C4-2B (cell line): ENCODE results near the gene MFGE8.

Source experiments
- H3K27ac ChIP-seq: fragments of 450-650 bp; 2 replicates; pipeline ENCODE4 v1.5.1; 2017
- ZFX ChIP-seq: fragments of 450-650 bp; IDR thresholded peaks from 2 replicates; pipeline ENCODE4 v1.6.1; 2017
- TF ChIP-seq, protein P1 (sequence below): fragments of 450-650 bp; conservative IDR thresholded peaks from 2 replicates; pipeline ENCODE4 v1.5.1; 2017; ENCODE audit warnings: mild to moderate bottlenecking

The MFGE8 gene

DNA sequence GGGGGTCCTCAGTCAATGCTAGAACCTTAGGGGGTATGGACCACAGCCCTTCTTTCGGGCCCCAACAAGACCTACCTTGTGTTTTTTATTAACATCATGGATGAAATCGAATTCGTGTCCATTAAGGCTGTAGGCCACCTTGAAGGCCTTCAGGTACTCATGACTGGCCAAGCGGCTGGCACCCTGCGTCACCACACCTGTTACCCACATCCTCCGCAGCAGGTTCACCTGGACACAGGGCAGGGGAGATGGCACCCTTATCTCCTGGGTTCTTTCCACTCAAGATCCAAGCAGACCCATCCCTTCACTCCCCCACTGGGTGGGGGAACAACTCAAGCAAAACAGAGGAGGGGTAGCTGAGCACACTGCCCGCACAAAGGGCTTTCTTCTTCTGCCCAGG lies 6.6 kb downstream of the MFGE8 start:
- TF ChIP-seq, protein P1, sequence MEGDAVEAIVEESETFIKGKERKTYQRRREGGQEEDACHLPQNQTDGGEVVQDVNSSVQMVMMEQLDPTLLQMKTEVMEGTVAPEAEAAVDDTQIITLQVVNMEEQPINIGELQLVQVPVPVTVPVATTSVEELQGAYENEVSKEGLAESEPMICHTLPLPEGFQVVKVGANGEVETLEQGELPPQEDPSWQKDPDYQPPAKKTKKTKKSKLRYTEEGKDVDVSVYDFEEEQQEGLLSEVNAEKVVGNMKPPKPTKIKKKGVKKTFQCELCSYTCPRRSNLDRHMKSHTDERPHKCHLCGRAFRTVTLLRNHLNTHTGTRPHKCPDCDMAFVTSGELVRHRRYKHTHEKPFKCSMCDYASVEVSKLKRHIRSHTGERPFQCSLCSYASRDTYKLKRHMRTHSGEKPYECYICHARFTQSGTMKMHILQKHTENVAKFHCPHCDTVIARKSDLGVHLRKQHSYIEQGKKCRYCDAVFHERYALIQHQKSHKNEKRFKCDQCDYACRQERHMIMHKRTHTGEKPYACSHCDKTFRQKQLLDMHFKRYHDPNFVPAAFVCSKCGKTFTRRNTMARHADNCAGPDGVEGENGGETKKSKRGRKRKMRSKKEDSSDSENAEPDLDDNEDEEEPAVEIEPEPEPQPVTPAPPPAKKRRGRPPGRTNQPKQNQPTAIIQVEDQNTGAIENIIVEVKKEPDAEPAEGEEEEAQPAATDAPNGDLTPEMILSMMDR, result no peak
- no peak for TF ChIP-seq ZFX

DNA sequence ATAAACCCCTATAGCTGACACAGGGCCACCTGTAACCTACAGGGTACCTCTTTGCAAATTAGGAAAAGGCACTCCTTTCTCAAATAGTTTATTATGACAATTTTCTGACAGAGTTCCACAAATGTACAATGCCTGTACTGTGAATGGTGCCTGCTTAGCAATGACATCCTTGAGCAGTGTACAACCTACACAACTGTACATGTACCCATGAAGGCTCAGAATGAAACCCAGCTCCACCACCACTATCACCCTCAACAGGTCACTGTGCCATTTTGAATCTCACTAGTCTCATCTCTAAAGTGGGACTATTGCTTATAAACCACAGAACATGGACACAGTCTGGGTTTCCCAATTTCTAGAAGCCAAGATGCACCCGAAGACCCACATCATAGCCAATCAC lies 7.0 kb downstream of the MFGE8 start:
- TF ChIP-seq, protein P1, result no peak
- no peak for TF ChIP-seq ZFX
- no peak overlapping the region for H3K27ac ChIP-seq

More for the DNA sequence above, 6.6 kb downstream of the MFGE8 start:
- no peak overlapping the region for H3K27ac ChIP-seq

DNA sequence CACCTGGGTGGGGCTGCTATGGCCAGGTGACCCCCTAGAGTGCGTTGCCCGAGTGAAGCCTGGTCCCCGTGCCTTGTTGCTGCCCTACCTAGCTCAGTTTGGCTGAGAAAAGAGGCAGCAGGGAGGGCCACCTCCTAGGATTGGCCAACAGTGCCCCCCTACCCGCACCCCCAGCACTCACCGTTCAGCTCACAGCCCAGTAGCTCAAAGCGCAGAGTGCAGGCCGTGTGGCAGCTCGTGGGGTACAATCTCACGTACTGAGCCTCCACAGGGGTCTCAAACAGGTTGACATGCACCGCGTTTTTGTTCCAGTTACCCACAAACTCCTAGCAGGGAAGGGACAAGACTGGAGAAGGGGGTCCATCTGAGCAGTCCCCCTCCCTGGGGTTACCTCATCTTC lies 7.6 kb downstream of the MFGE8 start:
- TF ChIP-seq, protein P1, result no peak
- TF ChIP-seq ZFX, result no peak

DNA sequence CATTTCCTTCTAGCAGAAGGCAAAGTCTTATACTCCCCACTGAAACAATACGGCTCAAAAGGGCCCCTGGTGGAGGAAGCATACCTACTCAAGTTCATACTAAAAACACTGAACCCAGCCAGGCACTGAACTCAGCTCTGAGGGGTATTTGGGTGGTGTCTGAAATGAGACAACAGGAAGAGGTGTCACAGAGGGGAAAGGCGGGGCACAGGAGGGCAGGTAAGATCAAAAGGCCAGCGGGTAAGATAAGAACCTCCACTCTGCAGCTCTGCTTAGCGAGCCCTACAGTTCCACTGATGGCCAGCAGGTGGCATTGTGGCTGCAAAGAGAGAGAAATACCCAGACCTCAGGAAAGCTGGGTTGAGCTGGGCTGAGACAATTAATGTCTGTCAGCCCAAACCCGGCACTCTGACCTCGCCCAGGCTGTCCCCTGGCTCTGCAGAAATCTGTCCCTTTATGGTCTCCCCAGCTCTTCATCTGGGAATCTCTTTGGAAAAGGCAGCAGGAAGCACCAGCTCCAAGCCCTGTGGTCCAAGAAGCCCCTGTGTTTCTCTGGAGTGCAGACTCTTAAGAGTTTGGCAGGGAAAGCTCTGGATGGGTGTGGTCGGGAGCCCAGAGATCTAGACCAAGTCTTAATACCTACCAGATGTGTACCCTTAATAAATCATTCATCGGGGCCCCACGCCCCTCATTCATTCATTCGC lies 8.4 kb downstream of the MFGE8 start:
- no peak overlapping the region for H3K27ac ChIP-seq
- no peak for TF ChIP-seq ZFX
- TF ChIP-seq, protein P1, result peak; percentile 98

More for the DNA sequence above, 7.6 kb downstream of the MFGE8 start:
- H3K27ac ChIP-seq, result no peak overlapping the region; the same call in 1 of the 2 replicates

DNA sequence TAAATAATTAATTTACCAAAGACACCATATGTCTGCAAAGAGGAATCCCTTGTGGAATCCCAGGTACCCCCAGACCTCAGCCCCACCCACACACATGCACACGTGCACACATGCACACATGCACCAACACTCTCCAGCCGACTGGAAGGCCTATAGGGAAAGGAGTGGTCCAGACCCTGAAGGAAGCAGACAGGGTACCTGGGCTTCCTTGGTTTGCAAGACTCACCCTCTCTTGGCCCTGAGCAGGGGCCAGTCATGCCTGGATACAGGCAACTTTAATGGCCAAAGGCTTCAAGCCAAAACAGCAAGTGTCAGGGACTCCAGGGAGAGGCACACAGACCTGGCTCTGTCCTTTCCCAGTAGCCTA lies 8.9 kb downstream of the MFGE8 start:
- TF ChIP-seq, protein P1, result 0 out of 2 replicates have a peak, but pooled peaks have one; percentile 44
- no peak for TF ChIP-seq ZFX
- no peak overlapping the region for H3K27ac ChIP-seq

DNA sequence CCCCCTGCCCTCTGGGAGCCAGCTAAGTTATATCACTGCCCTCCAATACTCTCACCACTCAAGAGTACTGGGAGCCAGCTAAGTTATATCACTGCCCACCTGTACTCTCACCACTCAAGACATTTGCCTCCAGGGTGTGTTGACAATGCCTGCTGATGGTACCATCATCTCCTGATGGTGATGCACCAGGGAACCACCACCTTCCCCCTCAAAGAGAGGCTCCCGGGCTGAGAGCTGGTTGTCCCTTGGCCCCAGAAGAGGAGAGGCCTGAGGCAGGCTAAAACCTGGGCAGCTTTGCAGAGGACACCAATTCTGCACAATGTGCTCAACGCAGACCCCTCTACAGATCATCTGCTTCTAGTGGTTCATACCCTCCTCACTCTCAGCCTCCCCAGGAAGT lies 10.3 kb downstream of the MFGE8 start:
- no peak overlapping the region for H3K27ac ChIP-seq

DNA sequence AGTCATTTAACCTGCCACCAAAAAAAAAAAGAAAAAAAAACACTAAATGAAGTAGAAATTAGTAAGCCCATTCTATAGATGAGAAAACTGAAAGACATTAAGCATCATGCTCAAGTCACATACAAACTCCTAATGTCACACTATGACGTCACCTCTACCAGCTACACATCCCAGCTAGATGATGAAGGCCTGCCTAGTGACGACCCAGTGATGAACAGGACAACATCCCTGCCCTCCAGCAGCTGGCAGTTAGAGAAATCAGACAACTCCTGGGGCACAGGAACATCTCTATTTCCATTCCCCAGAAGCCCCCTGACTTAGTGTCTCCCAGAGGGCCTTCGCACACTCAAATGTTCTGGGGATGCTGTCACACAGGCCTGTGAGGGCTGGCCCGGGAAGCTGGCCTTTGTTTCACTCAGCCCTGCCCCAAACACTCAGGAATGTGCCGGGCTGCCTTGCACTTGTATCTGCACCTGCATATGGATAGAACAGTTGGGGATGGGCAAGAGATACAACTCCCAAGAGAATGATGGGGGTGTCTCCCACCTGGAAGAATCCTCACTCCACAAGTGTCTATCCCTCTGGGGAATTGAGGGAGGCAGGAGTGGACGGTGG lies 10.9 kb downstream of the MFGE8 start:
- TF ChIP-seq, protein P1, result no peak
- TF ChIP-seq ZFX, result no peak
- no peak overlapping the region for H3K27ac ChIP-seq

More for the DNA sequence above, 10.3 kb downstream of the MFGE8 start:
- TF ChIP-seq, protein P1, result no peak
- TF ChIP-seq ZFX, result no peak
